ENCODE results near the gene MAP4. TPM values are rescaled to one million over a fixed set of nuclear protein-coding genes. Genes with fewer than 3 reads are reported as not detected.

MAP4 gene
- total and polyA plus RNA-seq, 10 donors = 22.3 to 163 (median 100) TPM

GRCh38 chr3:47884603-47885002 is 131.6 kb downstream of the MAP4 start:
- no peak overlapping the region for H3K4me3 ChIP-seq
- intact Hi-C loops (cut with DNase I; ENCODE audit: low total_unique reads) = no loop called here
- H3K27me3 ChIP-seq (replicated peaks in 1 of 7) = no peaks in the 10 kb centered on the region
- H3K4me1 ChIP-seq = peaks cover 0 to 15% (median 0%) of the 10 kb centered on the region in 6 donors
- H3K9me3 ChIP-seq = peaks cover 0 to 4% (median 0%) of the 10 kb centered on the region in 8 donors
- peaks cover 0 to 49% (median 0%) of the 10 kb centered on the region in 6 donors for H3K36me3 ChIP-seq
- 40 to 61% (median 47%) methylated on average over 3 of the region's 3 CpGs for WGBS, 5 donors
- H3K27ac ChIP-seq = no peak overlapping the region
- TF ChIP-seq POLR2A (IDR thresholded peaks at IDR 0.05) (no peak), POLR2AphosphoS5 (IDR thresholded peaks at IDR 0.05) (no peak), CTCF (IDR thresholded peaks at IDR 0.05 in 8 of 11, conservative IDR thresholded peaks at IDR 0.05 in 3 of 11) (no peak)
- DNase-seq = no peak

- H3K4me1 ChIP-seq = peaks cover 4 to 32% (median 9%) of the 10 kb centered on the region in 6 donors
- H3K36me3 ChIP-seq = peaks cover 0 to 30% (median 0%) of the 10 kb centered on the region in 6 donors
- H3K27me3 ChIP-seq (replicated peaks in 1 of 7) = no peaks in the 10 kb centered on the region
- WGBS, 5 donors = 95 to 98% (median 98%) methylated on average over 2 of the region's 2 CpGs
- H3K27ac ChIP-seq = no peak overlapping the region
- no peak for DNase-seq
- peaks cover 0 to 4% (median 0%) of the 10 kb centered on the region in 8 donors for H3K9me3 ChIP-seq
- TF ChIP-seq POLR2AphosphoS5 (IDR thresholded peaks at IDR 0.05) (no peak), CTCF (IDR thresholded peaks at IDR 0.05 in 8 of 11, conservative IDR thresholded peaks at IDR 0.05 in 3 of 11) (no peak), POLR2A (IDR thresholded peaks at IDR 0.05) (no peak)
- H3K4me3 ChIP-seq = no peak overlapping the region
- intact Hi-C loops (cut with DNase I; ENCODE audit: low total_unique reads) = no loop called here
Measured at GRCh38 chr3:47882338-47882737, 133.9 kb downstream of the MAP4 start.

GRCh38 chr3:47877719-47878118 is 138.5 kb downstream of the MAP4 start:
- H3K27ac ChIP-seq = no peak overlapping the region
- H3K27me3 ChIP-seq (replicated peaks in 1 of 7) = no peaks in the 10 kb centered on the region

GRCh38 chr3:47877290-47877689 is 138.9 kb downstream of the MAP4 start:
- Histone ChIP-seq H3K4me1 (peaks cover 4 to 30% (median 10%) of the 10 kb centered on the region in 6 donors), H3K36me3 (peaks cover 0 to 53% (median 22%) of the 10 kb centered on the region in 6 donors), H3K27me3 (replicated peaks in 1 of 7) (no peaks in the 10 kb centered on the region), H3K9me3 (no peaks in the 10 kb centered on the region), H3K4me3 (no peak overlapping the region), H3K27ac (no peak overlapping the region)
- TF ChIP-seq CTCF (IDR thresholded peaks at IDR 0.05 in 8 of 11, conservative IDR thresholded peaks at IDR 0.05 in 3 of 11) (no peak), POLR2AphosphoS5 (IDR thresholded peaks at IDR 0.05) (no peak), POLR2A (IDR thresholded peaks at IDR 0.05) (no peak)
- DNase-seq = no peak
- intact Hi-C loops (cut with DNase I; ENCODE audit: low total_unique reads) = no loop called here
- WGBS, 5 donors = 64 to 70% (median 66%) methylated on average over 3 of the region's 3 CpGs

More at GRCh38 chr3:47877719-47878118, 138.5 kb downstream of the MAP4 start:
- Histone ChIP-seq H3K4me1 (peaks cover 4 to 30% (median 10%) of the 10 kb centered on the region in 6 donors), H3K36me3 (peaks cover 0 to 49% (median 20%) of the 10 kb centered on the region in 6 donors), H3K9me3 (no peaks in the 10 kb centered on the region), H3K4me3 (no peak overlapping the region)
- no peak for TF ChIP-seq POLR2A (IDR thresholded peaks at IDR 0.05)
- intact Hi-C loops (cut with DNase I; ENCODE audit: low total_unique reads) = no loop called here
- no peak for DNase-seq

- H3K4me3 ChIP-seq = no peak overlapping the region
- H3K27me3 ChIP-seq (replicated peaks in 1 of 7) = no peaks in the 10 kb centered on the region
- no peaks in the 10 kb centered on the region for H3K9me3 ChIP-seq
- TF ChIP-seq POLR2AphosphoS5 (IDR thresholded peaks at IDR 0.05) (no peak), POLR2A (IDR thresholded peaks at IDR 0.05) (no peak), CTCF (IDR thresholded peaks at IDR 0.05 in 8 of 11, conservative IDR thresholded peaks at IDR 0.05 in 3 of 11) (no peak)
- H3K27ac ChIP-seq = no peak overlapping the region
- H3K36me3 ChIP-seq = peaks cover 0 to 77% (median 44%) of the 10 kb centered on the region in 6 donors
- 78 to 90% (median 86%) methylated on average over 1 of the region's 1 CpG for WGBS, 5 donors
- no peak for DNase-seq
- intact Hi-C loops (cut with DNase I; ENCODE audit: low total_unique reads) = no loop called here
- peaks cover 4 to 23% (median 10%) of the 10 kb centered on the region in 6 donors for H3K4me1 ChIP-seq
Measured at GRCh38 chr3:47874913-47875312, 141.3 kb downstream of the MAP4 start.
